Cardiac fibroblast (primary cell): Measurements from ENCODE around the gene PRIMA1.

ENCODE experiments used
- DNase-seq, 2 donors: peaks; one replicate each; pipeline versions ENCODE4 v3.0.0 to v3.0.0-alpha.2; 2010; ENCODE audit warnings: low read depth in 2 of 2
- H3K4me3 ChIP-seq, 2 donors: replicated peaks in 1 of 2; 1 replicate in 1 of 2; 2 replicates in 1 of 2; pipeline ENCODE4 v1.5.1; 2011; ENCODE audit warnings: low read depth in 2 of 2, low read length in 2 of 2, mild to moderate bottlenecking in 2 of 2, moderate library complexity in 1 of 2
- CTCF ChIP-seq: IDR thresholded peaks from one replicate; pipeline ENCODE4 v1.5.1; 2011; ENCODE audit warnings: low read depth, mild to moderate bottlenecking, low read length, inconsistent platforms

Gene PRIMA1

GRCh38 chr14:93804654-93805053 lies 16.4 kb upstream of the PRIMA1 start:
- no peak for TF ChIP-seq CTCF
- DNase-seq, result no peak
- no peak overlapping the region for H3K4me3 ChIP-seq

GRCh38 chr14:93803408-93804318 lies 15.4 kb upstream of the PRIMA1 start:
- DNase-seq, result no peak
- TF ChIP-seq CTCF, result no peak
- H3K4me3 ChIP-seq, result no peak overlapping the region

- DNase-seq, result peak in 1 of 2 donors; percentile 0
- TF ChIP-seq CTCF, result no peak
These were observed 12.0 kb upstream of the PRIMA1 start for GRCh38 chr14:93799989-93800921.

GRCh38 chr14:93799617-93799988 lies 11.3 kb upstream of the PRIMA1 start:
- H3K4me3 ChIP-seq, result no peak overlapping the region
- no peak for TF ChIP-seq CTCF
- DNase-seq, result no peak

More at GRCh38 chr14:93799989-93800921, 12.0 kb upstream of the PRIMA1 start:
- H3K4me3 ChIP-seq, result no peak overlapping the region

GRCh38 chr14:93797536-93797935 lies 9.3 kb upstream of the PRIMA1 start:
- H3K4me3 ChIP-seq, result no peak overlapping the region
- no peak for TF ChIP-seq CTCF
- DNase-seq, result no peak

- H3K4me3 ChIP-seq, result no peak overlapping the region
- TF ChIP-seq CTCF, result no peak
- no peak for DNase-seq
These were observed 8.8 kb upstream of the PRIMA1 start for GRCh38 chr14:93797071-93797470.
